PC-9 (cell line): ENCODE data around the gene MGAT5.

Source experiments
- EZH2 ChIP-seq: fragments of 200-600 bp; sonication (generic); IDR thresholded peaks from 2 replicates; pipeline ENCODE4 v1.8.0; 2017; ENCODE audit warnings: antibody characterized with exemption, low read depth
- TF ChIP-seq, protein P1 (sequence below): fragments of 200-600 bp; sonication (generic); conservative IDR thresholded peaks from 2 replicates; pipeline ENCODE4 v1.6.1; 2017; ENCODE audit warnings: mixed run types, antibody characterized with exemption, mild to moderate bottlenecking, moderate library complexity

- TF ChIP-seq, protein P1, sequence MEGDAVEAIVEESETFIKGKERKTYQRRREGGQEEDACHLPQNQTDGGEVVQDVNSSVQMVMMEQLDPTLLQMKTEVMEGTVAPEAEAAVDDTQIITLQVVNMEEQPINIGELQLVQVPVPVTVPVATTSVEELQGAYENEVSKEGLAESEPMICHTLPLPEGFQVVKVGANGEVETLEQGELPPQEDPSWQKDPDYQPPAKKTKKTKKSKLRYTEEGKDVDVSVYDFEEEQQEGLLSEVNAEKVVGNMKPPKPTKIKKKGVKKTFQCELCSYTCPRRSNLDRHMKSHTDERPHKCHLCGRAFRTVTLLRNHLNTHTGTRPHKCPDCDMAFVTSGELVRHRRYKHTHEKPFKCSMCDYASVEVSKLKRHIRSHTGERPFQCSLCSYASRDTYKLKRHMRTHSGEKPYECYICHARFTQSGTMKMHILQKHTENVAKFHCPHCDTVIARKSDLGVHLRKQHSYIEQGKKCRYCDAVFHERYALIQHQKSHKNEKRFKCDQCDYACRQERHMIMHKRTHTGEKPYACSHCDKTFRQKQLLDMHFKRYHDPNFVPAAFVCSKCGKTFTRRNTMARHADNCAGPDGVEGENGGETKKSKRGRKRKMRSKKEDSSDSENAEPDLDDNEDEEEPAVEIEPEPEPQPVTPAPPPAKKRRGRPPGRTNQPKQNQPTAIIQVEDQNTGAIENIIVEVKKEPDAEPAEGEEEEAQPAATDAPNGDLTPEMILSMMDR: no peak
- no peak for TF ChIP-seq EZH2
Measured at GRCh38 chr2:134314681-134315368, 61.0 kb downstream of the MGAT5 start.
